GM12873 (cell line): ENCODE results near the gene NMU.

Experiments used
- CTCF ChIP-seq: IDR thresholded peaks from 2 replicates; pipeline ENCODE4 v1.5.1; 2012; ENCODE audit warnings: low read depth, mild to moderate bottlenecking, moderate library complexity, low read length, control low read depth; ENCODE audit not compliant: insufficient read depth; ENCODE audit errors: missing control alignments

The NMU gene

GRCh38 chr4:55554453-55555030 is 81.6 kb downstream of the NMU start:
- peak; percentile 18 for TF ChIP-seq CTCF

- no peak for TF ChIP-seq CTCF
Observed at GRCh38 chr4:55553441-55554201, 82.5 kb downstream of the NMU start.

- TF ChIP-seq CTCF = no peak
Observed at GRCh38 chr4:55549888-55550287, 86.2 kb downstream of the NMU start.

GRCh38 chr4:55547918-55548317 is 88.2 kb downstream of the NMU start:
- TF ChIP-seq CTCF = no peak

GRCh38 chr4:55547466-55547770 is 88.7 kb downstream of the NMU start:
- no peak for TF ChIP-seq CTCF

GRCh38 chr4:55546756-55547465 is 89.2 kb downstream of the NMU start, which contains the start of gene CLOCK:
Gene CLOCK (minus strand): TSS chr4:55546909. CDS start chr4:55482785, 64,124 bp downstream.
- TF ChIP-seq CTCF = peak; percentile 35

- no peak for TF ChIP-seq CTCF
Observed at GRCh38 chr4:55546506-55546755, 89.7 kb downstream of the NMU start.
